B cell (primary cell): ENCODE data around the gene RNLS.

Experiments
- CTCF ChIP-seq: fragments of 200-600 bp; IDR thresholded peaks from one replicate; pipeline ENCODE4 v1.8.0; 2022; ENCODE audit warnings: antibody characterized with exemption, mild to moderate bottlenecking
- EZH2 ChIP-seq: IDR thresholded peaks from 2 replicates; pipeline ENCODE4 v1.6.1; 2012; ENCODE audit warnings: borderline replicate concordance, low read depth, mild to moderate bottlenecking, moderate library complexity, low read length; ENCODE audit not compliant: insufficient read depth, poor library complexity, severe bottlenecking

DNA sequence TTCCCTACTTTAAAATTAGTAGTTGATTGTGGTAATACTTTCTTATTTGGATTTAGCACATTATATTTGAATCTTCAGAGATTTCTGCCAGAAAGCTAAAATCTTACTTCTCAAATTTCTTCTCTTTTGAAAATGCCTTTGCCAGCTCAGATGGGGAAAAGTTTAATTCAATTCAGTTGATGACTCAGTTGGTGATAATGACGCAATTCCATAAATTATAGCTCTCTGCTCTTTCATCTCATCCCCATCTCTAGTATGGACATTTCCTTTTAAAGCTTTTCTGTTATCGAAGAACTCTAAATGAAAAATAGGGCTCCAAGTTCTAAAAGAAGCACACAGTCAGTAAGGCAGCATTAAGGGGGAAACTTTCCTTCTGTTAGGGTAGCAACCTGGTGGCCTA lies 25.5 kb downstream of the RNLS start:
- no peak for TF ChIP-seq CTCF
- TF ChIP-seq EZH2 = no peak
